Measurements from ENCODE around the gene TOX2. TPM values are rescaled to one million over a fixed set of nuclear protein-coding genes. Genes with fewer than 3 reads are reported as not detected.
A peak's percentile ranks its signal among the peaks of the same experiment; 100 is the strongest.

The TOX2 gene
- total RNA-seq, 1 experiment from 2014 or later, result not detected

GRCh38 chr20:44056010-44056698 lies 141.5 kb downstream of the TOX2 start:
- TF ChIP-seq CTCF (IDR thresholded peaks at IDR 0.05; ENCODE audit: insufficient read depth in 1 of 2, low read depth in 1 of 2, low read length in 1 of 2, severe bottlenecking in 1 of 2, unreplicated experiment in 1 of 2), result peak; percentile 91 to 94
- Mint-ChIP-seq H3K27me3 (ENCODE audit: insufficient read depth, unreplicated experiment) (peaks cover 24% of the 10 kb centered on the region), H3K9me3 (ENCODE audit: unreplicated experiment) (no peaks in the 10 kb centered on the region), H3K4me3 (ENCODE audit: unreplicated experiment) (no peak overlapping the region), H3K27ac (ENCODE audit: unreplicated experiment) (no peak overlapping the region), H3K4me1 (ENCODE audit: low read depth, unreplicated experiment) (no peaks in the 10 kb centered on the region), H3K36me3 (ENCODE audit: insufficient read depth, unreplicated experiment) (no peaks in the 10 kb centered on the region)
- intact Hi-C loops (cut with micrococcal nuclease; ENCODE audit: unreplicated experiment), result loop anchor here (1.0 to 2.0 kb wide), 3 partner anchors 24 to 135 kb away; no protein-coding TSS in a partner anchor
- ChIA-PET POLR2A (no interaction called here), CTCF (interaction anchor here (0.7 to 1.3 kb wide), 7 partner anchors 11 to 134 kb away, joined by 3 to 9 read pairs (median 3); no protein-coding TSS in a partner anchor)
- no peak overlapping the region for H3K4me3 ChIP-seq (ENCODE audit: low read depth, low read length)
- DNase-seq, result peak; percentile 74 to 80
- H3K36me3 ChIP-seq (ENCODE audit: control insufficient read depth, insufficient read depth, low read length), result no peaks in the 10 kb centered on the region
- no peaks in the 10 kb centered on the region for H3K27me3 ChIP-seq (replicated peaks; ENCODE audit: control insufficient read depth, insufficient read depth, low read length)
- peaks cover 6% of the 10 kb centered on the region for H3K9me3 ChIP-seq
- BruUV-seq (replicated peaks), result no TSS peak
- H3K4me1 ChIP-seq, result no peaks in the 10 kb centered on the region

- peak in 1 of 2 experiments; percentile 32 for DNase-seq
- Mint-ChIP-seq H3K36me3 (ENCODE audit: insufficient read depth, unreplicated experiment) (no peaks in the 10 kb centered on the region), H3K4me1 (ENCODE audit: low read depth, unreplicated experiment) (no peaks in the 10 kb centered on the region), H3K9me3 (ENCODE audit: unreplicated experiment) (no peaks in the 10 kb centered on the region), H3K27ac (ENCODE audit: unreplicated experiment) (no peak overlapping the region), H3K27me3 (ENCODE audit: insufficient read depth, unreplicated experiment) (peaks cover 38% of the 10 kb centered on the region), H3K4me3 (ENCODE audit: unreplicated experiment) (no peak overlapping the region)
- POLR2A ChIA-PET, result no interaction called here
- H3K4me3 ChIP-seq (ENCODE audit: low read depth, low read length), result no peak overlapping the region
- H3K36me3 ChIP-seq (ENCODE audit: control insufficient read depth, insufficient read depth, low read length), result no peaks in the 10 kb centered on the region
- H3K27me3 ChIP-seq (replicated peaks; ENCODE audit: control insufficient read depth, insufficient read depth, low read length), result no peaks in the 10 kb centered on the region
- CTCF ChIA-PET, result interaction anchor here (1.6 kb wide), 1 partner anchor 22 kb away, joined by 4 read pairs; no protein-coding TSS in a partner anchor
- no peaks in the 10 kb centered on the region for H3K4me1 ChIP-seq
- BruUV-seq (replicated peaks), result no TSS peak
- H3K9me3 ChIP-seq, result peaks cover 6% of the 10 kb centered on the region
- intact Hi-C loops (cut with micrococcal nuclease; ENCODE audit: unreplicated experiment), result loop anchor here (2.0 kb wide), 1 partner anchor 133 kb away; no protein-coding TSS in a partner anchor
- TF ChIP-seq CTCF (IDR thresholded peaks at IDR 0.05; ENCODE audit: insufficient read depth in 1 of 2, low read depth in 1 of 2, low read length in 1 of 2, severe bottlenecking in 1 of 2, unreplicated experiment in 1 of 2), result no peak
Measured at GRCh38 chr20:44057698-44058675, 143.3 kb downstream of the TOX2 start.

Measured in Caco-2 (cell line).